Mesendoderm (in vitro differentiated cells): Measurements from ENCODE around the gene LGR5.
A peak's percentile ranks its signal among the peaks of the same experiment; 100 is the strongest.
"Not testable (repeated sequence)": the region's sequence is repeated elsewhere in the genome, so short reads cannot be mapped to it uniquely, and the experiment has no call there.

Experiments
- DNase-seq: peaks from one replicate; pipeline ENCODE4 v3.0.0; 2013
- H2AK5ac ChIP-seq: 2 replicates; pipeline ENCODE4 v1.6.1; 2013; ENCODE audit warnings: low read length, inconsistent platforms
- H2BK120ac ChIP-seq: 2 replicates; pipeline ENCODE4 v1.6.1; 2013; ENCODE audit warnings: low read depth, mild to moderate bottlenecking, low read length, moderate library complexity, mixed read lengths
- H2BK15ac ChIP-seq: replicated peaks from 2 replicates; pipeline ENCODE4 v1.6.1; 2013; ENCODE audit warnings: low read depth, mild to moderate bottlenecking, moderate library complexity
- H2BK5ac ChIP-seq: 2 replicates; pipeline ENCODE4 v1.6.1; 2013; ENCODE audit warnings: low read length, inconsistent platforms
- H3K18ac ChIP-seq: 2 replicates; pipeline ENCODE4 v1.6.1; 2013; ENCODE audit warnings: mild to moderate bottlenecking, low read length, mixed read lengths
- H3K23ac ChIP-seq: one replicate; pipeline ENCODE4 v1.6.1; 2013; ENCODE audit warnings: low read length
- H3K27ac ChIP-seq: 2 replicates; pipeline ENCODE4 v1.5.1; 2013; ENCODE audit warnings: low read depth, mild to moderate bottlenecking, inconsistent platforms, low read length, moderate library complexity
- H3K27me3 ChIP-seq: 2 replicates; pipeline ENCODE4 v1.6.1; 2013; ENCODE audit warnings: low read length, control low read depth, mild to moderate bottlenecking, inconsistent platforms; ENCODE audit not compliant: insufficient read depth, poor library complexity
- H3K36me3 ChIP-seq: 2 replicates; pipeline ENCODE4 v1.6.1; 2013; ENCODE audit warnings: low read length, inconsistent platforms; ENCODE audit not compliant: control insufficient read depth, insufficient read depth
- H3K4ac ChIP-seq: one replicate; pipeline ENCODE4 v1.6.1; 2013; ENCODE audit warnings: low read depth, mild to moderate bottlenecking, low read length, moderate library complexity
- H3K4me1 ChIP-seq: 2 replicates; pipeline ENCODE4 v1.6.1; 2013; ENCODE audit warnings: low read depth, low read length, inconsistent platforms; ENCODE audit not compliant: control insufficient read depth
- H3K4me2 ChIP-seq: 2 replicates; pipeline ENCODE4 v1.6.1; 2013; ENCODE audit warnings: low read length
- H3K4me3 ChIP-seq: 2 replicates; pipeline ENCODE4 v1.5.1; 2013; ENCODE audit warnings: mild to moderate bottlenecking, low read length
- H3K56ac ChIP-seq: one replicate; pipeline ENCODE4 v1.6.1; 2013; ENCODE audit warnings: low read length
- H3K79me1 ChIP-seq: 2 replicates; pipeline ENCODE4 v1.6.1; 2013; ENCODE audit warnings: low read length, inconsistent platforms
- H3K79me2 ChIP-seq: 2 replicates; pipeline ENCODE4 v1.6.1; 2013; ENCODE audit warnings: mild to moderate bottlenecking, low read length; ENCODE audit not compliant: control insufficient read depth, insufficient read depth
- H3K9ac ChIP-seq: 2 replicates; pipeline ENCODE4 v1.6.1; 2013; ENCODE audit warnings: low read length, inconsistent platforms
- H4K5ac ChIP-seq: one replicate; pipeline ENCODE4 v1.6.1; 2013; ENCODE audit warnings: low read length
- H4K8ac ChIP-seq: one replicate; pipeline ENCODE4 v1.6.1; 2013; ENCODE audit warnings: low read depth, mild to moderate bottlenecking, control low read depth, low read length, moderate library complexity
- WGBS: extraction: QIAGEN DNeasy Blood & Tissue Kit; methylation state at CpG from one replicate; pipeline ENCODE4 v1.1.7; 2013; ENCODE audit warnings: low lambda C conversion rate, missing lambda C conversion rate; ENCODE audit not compliant: insufficient coverage; ENCODE audit errors: extremely low coverage; 5-methylcytosine and 5-hydroxymethylcytosine counted together

Gene LGR5

DNA sequence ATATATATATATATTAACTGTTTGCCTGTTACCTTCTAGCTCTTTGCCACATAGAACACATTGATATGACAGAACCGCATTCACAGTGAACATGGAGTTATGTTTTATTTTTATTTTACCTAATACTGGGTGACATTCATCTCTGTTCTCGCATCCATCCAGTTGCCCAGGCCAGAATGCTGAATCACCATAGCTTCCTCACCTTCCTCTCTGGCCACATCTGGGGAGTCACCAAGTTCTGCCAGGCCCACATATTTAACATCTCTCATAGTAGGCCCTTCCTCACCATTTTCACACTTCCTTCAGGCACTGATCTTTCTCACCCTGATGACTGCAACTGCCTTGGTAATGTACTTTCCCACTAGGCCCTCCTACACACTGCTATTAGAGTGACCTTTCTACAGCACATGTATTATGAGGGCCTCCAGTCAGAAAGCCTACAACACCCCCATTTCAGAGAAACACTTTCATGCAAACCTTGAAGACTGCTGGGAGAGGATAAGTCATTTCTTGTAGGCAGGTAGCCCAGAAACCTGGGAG is 106.8 kb downstream of the LGR5 start:
- H3K27me3 ChIP-seq = no peaks in the 10 kb centered on the region
- H4K8ac ChIP-seq = no peak overlapping the region
- no peak overlapping the region for H3K4me3 ChIP-seq
- H3K36me3 ChIP-seq = no peaks in the 10 kb centered on the region
- DNase-seq = peak; percentile 28
- no peak overlapping the region for H3K4ac ChIP-seq
- H2BK5ac ChIP-seq = no peak overlapping the region
- H3K9ac ChIP-seq = no peak overlapping the region
- no peaks in the 10 kb centered on the region for H3K79me1 ChIP-seq
- no peak overlapping the region for H4K5ac ChIP-seq
- H3K4me1 ChIP-seq = peaks cover 5% of the 10 kb centered on the region
- peak overlapping the region; percentile 30 for H3K18ac ChIP-seq
- H3K4me2 ChIP-seq = no peak overlapping the region
- H3K79me2 ChIP-seq = no peaks in the 10 kb centered on the region
- no peak overlapping the region for H3K56ac ChIP-seq
- no peak overlapping the region for H2BK120ac ChIP-seq
- H3K27ac ChIP-seq = no peak overlapping the region
- H3K23ac ChIP-seq = no peak overlapping the region
- no peak overlapping the region for H2AK5ac ChIP-seq
- H2BK15ac ChIP-seq = no peak overlapping the region
- WGBS = no CpG with 5 or more reads among the region's 2 CpGs

DNA sequence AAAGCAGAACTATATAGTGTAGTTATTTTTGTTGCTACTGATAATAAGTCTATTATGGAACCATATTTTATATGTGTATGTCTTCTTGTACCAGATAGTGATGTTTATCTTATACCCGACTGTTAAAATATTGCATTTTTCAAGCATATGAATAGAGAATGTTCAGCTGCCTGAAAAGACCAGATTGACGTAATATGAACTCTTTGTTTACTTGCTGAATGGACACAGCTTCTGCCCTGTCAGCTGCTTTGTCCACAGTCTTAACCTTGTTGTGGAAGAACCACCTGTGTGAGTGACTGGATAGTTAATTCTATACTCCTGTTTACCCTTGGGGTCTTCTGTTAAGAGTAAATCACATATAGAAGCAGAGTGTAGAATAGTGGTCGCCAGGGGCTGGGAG is 109.3 kb downstream of the LGR5 start:
- H3K4ac ChIP-seq = no peak overlapping the region
- no peak overlapping the region for H3K4me2 ChIP-seq
- no peak overlapping the region for H3K9ac ChIP-seq
- H2BK15ac ChIP-seq = no peak overlapping the region
- H2BK120ac ChIP-seq = no peak overlapping the region
- no peak overlapping the region for H4K5ac ChIP-seq
- no peak overlapping the region for H2AK5ac ChIP-seq
- no peaks in the 10 kb centered on the region for H3K27me3 ChIP-seq
- no peak for DNase-seq
- peaks cover 3% of the 10 kb centered on the region for H3K4me1 ChIP-seq
- no peak overlapping the region for H4K8ac ChIP-seq
- H3K4me3 ChIP-seq = no peak overlapping the region
- no peak overlapping the region for H3K56ac ChIP-seq
- no peak overlapping the region for H3K27ac ChIP-seq
- no peaks in the 10 kb centered on the region for H3K79me1 ChIP-seq
- H3K79me2 ChIP-seq = no peaks in the 10 kb centered on the region
- WGBS = no CpG with 5 or more reads among the region's 3 CpGs
- H2BK5ac ChIP-seq = no peak overlapping the region
- no peak overlapping the region for H3K23ac ChIP-seq
- H3K36me3 ChIP-seq = no peaks in the 10 kb centered on the region
- no peak overlapping the region for H3K18ac ChIP-seq

DNA sequence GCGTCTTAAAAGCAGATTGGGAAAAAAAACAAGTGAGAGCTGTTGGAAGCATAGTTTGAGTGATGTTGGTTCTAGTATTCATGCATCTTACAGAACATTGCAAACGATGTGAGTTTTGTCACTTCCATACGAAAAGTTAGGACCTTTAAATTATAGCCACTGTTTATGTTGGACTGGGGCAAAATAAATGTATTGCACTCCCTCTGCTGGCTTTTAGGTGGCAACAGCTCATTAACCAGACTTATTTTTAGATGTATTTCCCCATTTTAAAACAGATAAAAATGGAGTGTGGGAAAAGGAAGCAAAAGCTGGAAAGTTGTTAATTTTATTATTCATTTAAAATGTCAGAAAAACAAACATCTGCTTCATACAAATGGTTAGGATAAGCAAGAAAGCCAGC is 111.9 kb downstream of the LGR5 start:
- Histone ChIP-seq H3K56ac (no peak overlapping the region), H2BK15ac (peak overlapping the region; percentile 85), H4K8ac (no peak overlapping the region), H3K79me1 (no peaks in the 10 kb centered on the region), H3K4me3 (no peak overlapping the region), H3K4me1 (peaks cover 3% of the 10 kb centered on the region), H4K5ac (no peak overlapping the region), H3K9ac (no peak overlapping the region), H3K4me2 (no peak overlapping the region), H2BK5ac (no peak overlapping the region), H2AK5ac (no peak overlapping the region), H3K27ac (no peak overlapping the region), H3K36me3 (no peaks in the 10 kb centered on the region), H3K27me3 (no peaks in the 10 kb centered on the region), H3K79me2 (no peaks in the 10 kb centered on the region), H3K23ac (no peak overlapping the region), H3K18ac (no peak overlapping the region), H2BK120ac (no peak overlapping the region), H3K4ac (no peak overlapping the region)
- no CpG with 5 or more reads among the region's 3 CpGs for WGBS
- DNase-seq = no peak

DNA sequence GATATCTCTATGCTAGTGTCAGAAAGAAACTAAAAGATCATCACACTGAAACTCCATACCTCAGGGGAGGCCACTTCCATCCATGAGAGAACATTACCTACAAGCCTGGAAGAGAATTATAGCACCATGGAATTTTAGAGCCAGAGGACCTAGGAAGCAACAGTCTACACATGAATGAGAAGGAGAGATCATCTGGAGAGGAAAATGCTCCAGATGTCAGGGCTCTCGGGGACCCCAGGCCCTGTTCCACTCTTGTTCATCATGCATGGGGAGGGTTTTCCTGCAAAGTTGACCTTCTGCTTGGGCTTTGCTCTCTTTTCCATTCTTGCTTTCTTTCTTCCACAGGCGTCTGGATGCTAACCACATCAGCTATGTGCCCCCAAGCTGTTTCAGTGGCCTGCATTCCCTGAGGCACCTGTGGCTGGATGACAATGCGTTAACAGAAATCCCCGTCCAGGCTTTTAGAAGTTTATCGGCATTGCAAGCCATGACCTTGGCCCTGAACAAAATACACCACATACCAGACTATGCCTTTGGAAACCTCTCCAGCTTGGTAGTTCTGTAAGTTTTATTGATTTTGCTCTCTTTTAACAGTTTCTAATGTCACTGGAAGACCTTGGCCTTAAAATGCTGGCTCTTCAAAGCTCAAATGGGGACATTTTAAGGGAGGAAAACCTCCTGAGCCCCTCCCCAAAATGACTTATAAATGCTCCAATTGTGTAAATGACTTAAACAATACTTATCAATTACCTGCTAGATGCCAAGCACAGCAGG is 113.3 kb downstream of the LGR5 start:
- no peak overlapping the region for H4K8ac ChIP-seq
- no peak overlapping the region for H2AK5ac ChIP-seq
- no peak overlapping the region for H4K5ac ChIP-seq
- DNase-seq = peak; percentile 57
- H2BK15ac ChIP-seq = no peak overlapping the region
- peaks cover 3% of the 10 kb centered on the region for H3K4me1 ChIP-seq
- WGBS = no CpG with 5 or more reads among the region's 5 CpGs
- no peaks in the 10 kb centered on the region for H3K27me3 ChIP-seq
- no peak overlapping the region for H3K23ac ChIP-seq
- no peak overlapping the region for H3K56ac ChIP-seq
- no peak overlapping the region for H3K9ac ChIP-seq
- H3K18ac ChIP-seq = no peak overlapping the region
- H2BK5ac ChIP-seq = no peak overlapping the region
- no peaks in the 10 kb centered on the region for H3K36me3 ChIP-seq
- no peaks in the 10 kb centered on the region for H3K79me2 ChIP-seq
- no peak overlapping the region for H3K4ac ChIP-seq
- H3K27ac ChIP-seq = no peak overlapping the region
- H3K4me2 ChIP-seq = no peak overlapping the region
- H2BK120ac ChIP-seq = no peak overlapping the region
- H3K79me1 ChIP-seq = no peaks in the 10 kb centered on the region
- no peak overlapping the region for H3K4me3 ChIP-seq

DNA sequence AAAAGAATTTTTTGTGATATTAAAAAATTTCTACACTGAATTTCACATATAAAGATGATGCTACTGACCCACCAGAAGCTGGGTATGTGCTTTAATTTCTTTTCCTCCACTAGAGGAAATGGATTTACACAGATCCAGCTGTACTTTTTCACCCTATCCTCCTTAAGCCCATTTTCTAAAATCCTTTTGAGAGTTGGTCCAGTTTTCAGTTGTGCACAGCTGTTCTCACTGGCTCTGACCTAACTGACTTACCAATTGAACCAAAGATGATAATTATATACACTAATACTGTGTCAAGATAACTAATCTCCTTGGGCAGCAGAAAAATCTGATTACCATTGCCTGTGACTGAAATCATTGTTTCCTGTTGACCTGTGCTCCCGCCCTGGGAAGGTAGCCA is 115.6 kb downstream of the LGR5 start:
- no peak overlapping the region for H3K18ac ChIP-seq
- H2BK5ac ChIP-seq = no peak overlapping the region
- no peak overlapping the region for H4K8ac ChIP-seq
- no peak overlapping the region for H3K23ac ChIP-seq
- no peak overlapping the region for H3K9ac ChIP-seq
- no peak overlapping the region for H3K27ac ChIP-seq
- no peak overlapping the region for H2BK15ac ChIP-seq
- WGBS = no CpG with 5 or more reads among the region's 1 CpG
- H3K79me1 ChIP-seq = no peaks in the 10 kb centered on the region
- H3K36me3 ChIP-seq = no peaks in the 10 kb centered on the region
- H3K4me1 ChIP-seq = peaks cover 3% of the 10 kb centered on the region
- no peaks in the 10 kb centered on the region for H3K79me2 ChIP-seq
- H3K56ac ChIP-seq = no peak overlapping the region
- no peak for DNase-seq
- H4K5ac ChIP-seq = no peak overlapping the region
- H2AK5ac ChIP-seq = no peak overlapping the region
- no peak overlapping the region for H3K4me3 ChIP-seq
- no peak overlapping the region for H3K4ac ChIP-seq
- H3K27me3 ChIP-seq = no peaks in the 10 kb centered on the region
- H2BK120ac ChIP-seq = no peak overlapping the region
- H3K4me2 ChIP-seq = no peak overlapping the region

DNA sequence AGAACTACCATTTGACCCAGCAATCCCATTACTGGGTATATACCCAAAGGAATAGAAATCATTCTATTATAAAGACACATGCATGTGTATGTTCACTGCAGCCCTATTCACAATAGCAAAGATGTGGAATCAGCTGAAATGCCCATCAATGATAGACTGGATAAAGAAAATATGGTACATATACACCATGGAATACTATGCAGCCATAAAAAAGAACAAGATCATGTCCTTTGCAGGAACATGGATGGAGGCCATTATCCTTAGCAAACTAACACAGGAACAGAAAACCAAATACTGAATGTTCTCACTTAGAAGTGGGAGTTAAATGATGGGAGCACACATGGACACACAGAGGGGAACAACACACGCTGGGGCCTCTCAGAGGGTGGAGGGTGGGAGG is 116.2 kb downstream of the LGR5 start:
- DNase-seq, H3K79me2 ChIP-seq, H3K27ac ChIP-seq, H3K36me3 ChIP-seq, H3K56ac ChIP-seq, H2BK120ac ChIP-seq, H4K5ac ChIP-seq, H3K4me2 ChIP-seq, H4K8ac ChIP-seq, H3K23ac ChIP-seq, H3K27me3 ChIP-seq, H2AK5ac ChIP-seq, H3K9ac ChIP-seq, H3K4me3 ChIP-seq, H3K4ac ChIP-seq, H3K18ac ChIP-seq, H2BK5ac ChIP-seq, H3K79me1 ChIP-seq, H2BK15ac ChIP-seq, H3K4me1 ChIP-seq: not testable (repeated sequence)
- no CpG with 5 or more reads among the region's 1 CpG for WGBS
